Liver (tissue), 3 donors: Measurements from ENCODE around the gene ZNF212.

Experiments used
- CTCF ChIP-seq: fragments of 150-350 bp; IDR thresholded peaks from 2 replicates; pipeline ENCODE4 v1.5.1; 2017; ENCODE audit warnings: improper control_type of control experiment, low read depth, low read length; ENCODE audit not compliant: missing input control
- EGR1 ChIP-seq, 2 donors: IDR thresholded peaks; 2 replicates each; pipeline ENCODE4 v1.6.1; 2016 to 2018; ENCODE audit warnings: antibody characterized with exemption in 2 of 2, low read depth in 2 of 2
- JUND ChIP-seq, 2 donors: IDR thresholded peaks; 2 replicates each; pipeline ENCODE4 v1.6.1; 2016; ENCODE audit warnings: antibody characterized with exemption in 2 of 2
- NR2F2 ChIP-seq: IDR thresholded peaks from 2 replicates; pipeline ENCODE4 v1.6.1; 2016; ENCODE audit warnings: antibody characterized with exemption
- REST ChIP-seq: IDR thresholded peaks from 2 replicates; pipeline ENCODE4 v1.6.1; 2016; ENCODE audit warnings: antibody characterized with exemption, mild to moderate bottlenecking
- TAF1 ChIP-seq: conservative IDR thresholded peaks from 2 replicates; pipeline ENCODE4 v1.6.1; 2016; ENCODE audit warnings: antibody characterized with exemption, mild to moderate bottlenecking
- ZBTB33 ChIP-seq: IDR thresholded peaks from 2 replicates; pipeline ENCODE4 v1.6.1; 2016; ENCODE audit warnings: antibody characterized with exemption
- donor health status: healthy.
- donor health status: healthy.

GRCh38 chr7:149289856-149290255 lies 50.4 kb downstream of the ZNF212 start:
- TF ChIP-seq CTCF = no peak
- no peak for TF ChIP-seq ZBTB33
- no peak for TF ChIP-seq TAF1
- no peak for TF ChIP-seq REST
- no peak for TF ChIP-seq NR2F2
- TF ChIP-seq JUND (IDR thresholded peaks at IDR 0.05) = no peak
- no peak for TF ChIP-seq EGR1 (IDR thresholded peaks at IDR 0.05; ENCODE audit: low read depth in 2 of 2)
